Pons (tissue), 1 donor: Measurements from ENCODE around the gene CNTN6.

Experiments used
- DNase-seq: peaks from one replicate; pipeline ENCODE4 v3.0.0-alpha.2; 2016; ENCODE audit warnings: low spot score

Gene CNTN6

GRCh38 chr3:1092771-1093170 lies at the start of gene CNTN6:
Gene CNTN6 (plus strand): TSS chr3:1093024. CDS start chr3:1148009, 54,985 bp downstream.
- DNase-seq: peak; percentile 53

DNA sequence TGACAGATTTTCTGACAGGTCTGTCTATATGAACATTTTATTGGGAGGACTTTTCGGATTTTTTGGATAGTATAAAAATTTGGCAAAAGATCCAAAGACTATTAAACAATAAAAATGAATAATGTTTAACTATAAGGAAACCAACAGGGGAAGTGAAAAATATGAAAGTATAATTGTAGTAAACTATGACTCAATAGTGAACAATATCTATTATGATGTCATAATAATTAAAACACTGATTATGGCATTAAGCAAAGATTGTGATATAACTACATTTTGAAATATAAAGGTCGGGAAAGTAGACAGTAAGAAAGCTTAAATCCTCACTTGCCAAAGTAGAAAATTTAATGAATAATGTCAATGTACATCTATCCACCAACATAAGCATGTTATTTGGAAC lies 44.3 kb upstream of the CNTN6 start:
- no peak for DNase-seq

DNA sequence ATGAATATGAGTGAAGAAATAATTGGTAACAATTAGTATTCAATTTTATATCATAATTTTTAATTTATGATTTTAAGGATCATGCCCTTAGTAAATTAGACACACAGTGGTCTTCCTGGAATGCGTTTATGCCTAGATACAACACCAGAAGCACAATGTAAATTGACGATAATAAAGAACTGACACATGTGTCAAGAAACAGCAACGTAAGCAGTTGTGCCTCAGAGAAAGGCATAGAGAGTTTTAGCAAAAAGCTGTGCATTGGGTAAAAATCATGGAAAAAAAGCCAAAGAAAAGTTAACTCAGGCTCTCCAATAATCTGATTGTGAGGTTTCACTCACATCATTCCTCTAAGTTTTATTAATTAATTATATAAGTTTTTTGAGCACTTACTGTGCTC lies 37.0 kb upstream of the CNTN6 start:
- DNase-seq: no peak

DNA sequence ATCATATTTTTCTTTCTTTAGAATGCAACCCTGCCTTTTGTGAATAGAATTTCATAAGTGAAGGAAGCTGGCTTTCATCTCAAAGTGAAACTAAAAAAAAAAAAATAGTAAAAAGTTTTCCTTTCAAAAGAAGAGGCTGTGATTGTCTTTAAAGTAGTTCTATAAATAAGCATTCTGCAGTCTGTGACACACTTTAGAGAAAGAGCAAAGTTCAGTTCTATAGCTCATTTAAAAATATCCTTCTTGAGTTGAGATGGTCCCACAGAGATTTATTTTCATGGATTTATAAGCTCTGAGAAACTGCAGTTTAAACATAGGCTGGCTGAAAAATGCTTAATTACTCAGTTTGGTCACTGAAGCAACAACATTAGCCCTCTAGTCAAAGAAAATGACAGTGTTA lies 36.1 kb upstream of the CNTN6 start:
- DNase-seq: no peak

GRCh38 chr3:1057436-1057835 lies 35.4 kb upstream of the CNTN6 start:
- no peak for DNase-seq

DNA sequence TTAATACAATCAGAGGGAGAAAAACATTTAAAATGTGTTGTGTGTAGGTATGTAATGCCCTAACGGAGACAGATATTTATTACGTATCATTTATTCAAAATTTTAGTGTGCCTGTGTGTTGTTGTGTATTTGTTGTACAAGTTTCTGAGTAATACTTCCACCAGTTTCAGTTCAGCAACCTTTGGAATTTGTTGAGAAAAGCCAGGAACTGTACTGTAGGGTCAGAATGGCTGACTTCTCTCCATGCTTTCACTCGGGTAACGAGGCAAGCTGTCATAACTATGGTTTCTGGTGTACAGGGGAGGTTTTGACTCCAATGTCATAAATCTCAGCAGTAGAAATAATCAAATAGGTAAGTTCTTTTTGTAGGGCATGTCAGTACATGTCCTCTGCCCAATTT lies 23.8 kb upstream of the CNTN6 start:
- no peak for DNase-seq

GRCh38 chr3:1072041-1072440 lies 20.8 kb upstream of the CNTN6 start:
- DNase-seq: no peak

DNA sequence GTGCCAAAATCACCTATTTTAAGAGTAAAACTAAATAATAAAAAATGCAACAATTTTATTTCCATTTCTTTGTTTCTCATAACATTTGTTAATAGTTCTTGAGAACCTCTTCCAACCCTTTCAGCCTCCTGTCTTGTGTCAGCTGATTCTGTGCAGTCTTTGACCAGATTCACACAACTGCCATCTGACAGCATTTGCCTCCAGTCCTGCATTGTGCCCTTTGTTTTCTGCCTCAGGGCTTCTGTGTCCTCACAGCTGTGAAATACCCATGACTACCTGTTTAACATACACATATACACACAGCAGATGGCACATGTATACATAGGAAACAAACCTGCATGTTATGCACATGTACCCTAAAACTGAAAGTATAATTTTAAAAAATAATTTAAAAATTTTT lies 13.2 kb upstream of the CNTN6 start:
- peak; percentile 67 for DNase-seq

GRCh38 chr3:1082108-1082507 lies 10.7 kb upstream of the CNTN6 start:
- peak; percentile 68 for DNase-seq

GRCh38 chr3:1087066-1087560 lies 5.7 kb upstream of the CNTN6 start:
- peak; percentile 64 for DNase-seq

GRCh38 chr3:1088503-1088902 lies 4.3 kb upstream of the CNTN6 start:
- no peak for DNase-seq

GRCh38 chr3:1091286-1091685 lies 1.5 kb upstream of the CNTN6 start:
- no peak for DNase-seq

GRCh38 chr3:1092061-1092460 lies 763 bp upstream of the CNTN6 start:
- peak; percentile 18 for DNase-seq

- DNase-seq: no peak
These were observed 393 bp downstream of the CNTN6 start for GRCh38 chr3:1093217-1093616.

- DNase-seq: no peak
These were observed 10.7 kb downstream of the CNTN6 start for GRCh38 chr3:1103525-1103924.

DNA sequence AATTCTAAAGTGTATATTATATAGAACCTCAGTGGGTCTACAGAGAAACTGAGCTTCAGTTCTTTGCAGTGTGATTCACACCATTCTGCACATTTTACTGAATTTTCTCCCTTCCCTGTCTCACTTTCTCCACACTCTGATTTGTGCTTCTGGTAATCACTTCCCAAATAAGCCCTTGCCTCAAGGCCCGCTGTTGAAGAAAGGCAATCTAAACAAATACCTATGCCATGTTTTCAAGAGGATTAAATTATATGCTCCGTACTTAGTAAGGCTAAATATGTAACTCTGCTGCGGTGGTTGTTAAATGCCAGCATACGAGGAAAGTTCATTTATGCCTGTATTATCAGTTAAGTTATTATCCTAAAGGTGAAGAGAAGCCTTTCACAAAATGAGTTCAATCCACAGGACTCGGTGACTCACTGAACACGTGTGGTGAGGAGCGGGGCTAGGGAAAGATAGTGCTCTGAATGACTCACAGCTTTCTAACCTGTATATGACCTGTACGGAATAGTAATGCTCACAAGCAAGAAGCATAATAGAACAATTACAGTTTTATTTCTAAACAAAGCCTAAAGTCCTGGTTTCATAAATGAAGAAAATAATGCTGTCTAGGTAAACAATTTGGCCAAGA lies 25.1 kb downstream of the CNTN6 start:
- DNase-seq: no peak

GRCh38 chr3:1131166-1131565 lies 38.3 kb downstream of the CNTN6 start:
- no peak for DNase-seq

GRCh38 chr3:1135194-1135593 lies 42.4 kb downstream of the CNTN6 start:
- DNase-seq: no peak

DNA sequence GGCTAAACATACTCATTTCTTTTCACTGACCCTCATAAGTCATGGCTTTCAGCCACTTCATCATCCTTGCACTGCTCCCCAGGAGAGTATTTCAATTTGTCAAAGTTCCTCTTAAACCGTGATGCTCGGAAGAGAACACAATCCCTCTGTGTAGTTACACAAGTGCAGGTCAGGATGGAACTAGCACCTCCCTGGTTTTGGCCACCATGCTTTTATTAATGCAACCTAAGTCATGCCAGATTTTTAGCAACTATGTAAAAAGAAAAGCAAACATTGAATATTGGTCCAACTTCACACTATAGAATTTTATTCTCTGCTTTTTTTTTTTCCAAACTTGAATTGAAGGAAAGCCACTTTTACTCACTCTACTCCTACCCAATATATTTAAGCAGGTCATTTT lies 45.2 kb downstream of the CNTN6 start:
- no peak for DNase-seq

DNA sequence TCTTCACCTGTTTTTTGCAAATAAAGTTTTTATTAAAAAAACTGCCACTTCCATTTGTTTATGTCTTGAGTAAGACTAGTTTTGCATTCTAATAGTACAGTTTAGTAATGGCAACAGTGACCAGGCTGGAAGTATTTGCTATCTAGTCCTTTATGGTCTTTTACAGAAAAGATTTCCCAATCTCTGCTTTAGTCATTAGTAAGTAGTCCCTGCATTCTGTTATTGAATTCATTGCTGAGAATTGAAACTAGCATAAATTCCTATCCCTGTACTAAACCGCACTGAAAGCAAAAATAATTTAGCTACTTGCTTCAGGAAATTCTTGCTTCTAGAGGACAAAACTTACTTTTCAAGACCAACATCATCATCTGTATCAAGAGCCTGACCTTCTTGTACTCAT lies 46.2 kb downstream of the CNTN6 start:
- no peak for DNase-seq

DNA sequence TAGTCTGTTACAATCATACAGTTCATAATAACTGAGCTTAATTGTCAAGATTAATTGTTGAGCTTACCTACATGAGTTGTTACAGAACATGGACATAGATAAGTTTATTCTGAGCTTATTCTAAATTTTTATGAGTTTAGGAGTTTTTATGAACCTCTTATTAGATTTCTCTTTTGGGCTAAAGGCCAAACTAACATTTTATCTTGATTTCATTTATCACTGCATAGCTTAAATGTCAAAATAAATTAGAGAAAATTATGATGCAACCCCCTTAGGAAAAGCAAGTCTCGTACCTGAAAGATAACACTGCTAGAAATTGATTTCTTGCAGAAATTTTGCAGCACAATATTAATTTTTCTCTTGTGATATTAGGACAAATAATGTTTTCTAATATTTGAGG lies 54.5 kb downstream of the CNTN6 start:
- DNase-seq: no peak

GRCh38 chr3:1147819-1148218 lies 55.0 kb downstream of the CNTN6 start:
- DNase-seq: no peak

- no peak for DNase-seq
These were observed 71.3 kb downstream of the CNTN6 start for GRCh38 chr3:1164101-1164500.

DNA sequence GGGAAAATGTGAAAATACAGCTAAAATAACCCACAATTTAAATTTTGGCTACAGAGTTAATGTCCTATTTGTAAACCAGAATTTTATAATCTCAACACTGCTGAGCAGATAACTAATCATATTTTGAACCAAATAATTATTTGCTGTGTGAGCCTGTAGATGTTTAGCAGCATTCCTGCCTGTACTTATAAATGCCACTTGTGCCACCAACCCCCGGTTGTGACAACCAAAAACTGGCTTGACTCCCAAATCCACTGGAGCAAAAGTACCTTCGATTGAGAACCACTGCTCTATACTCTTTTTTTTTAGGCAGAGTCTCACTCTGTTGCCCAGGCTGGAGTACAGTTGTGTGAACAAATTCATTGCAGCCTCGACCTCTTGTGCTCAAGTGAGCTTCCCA lies 78.5 kb downstream of the CNTN6 start:
- no peak for DNase-seq
